Caco-2 (cell line): ENCODE measurements around the gene BCL3. TPM values are rescaled to one million over a fixed set of nuclear protein-coding genes. Genes with fewer than 3 reads are reported as not detected.
"Not testable (repeated sequence)": the region's sequence is repeated elsewhere in the genome, so short reads cannot be mapped to it uniquely, and the experiment has no call there.

Experiments
- BruUV-seq: library from RNA; stranded (reverse); fragments of 400-500 nt; replicated peaks from 2 replicates; lab custom pipeline; 2021; lab: Mats Ljungman, UMichigan
- CTCF ChIA-PET: fragments of 300-600 bp; sonication (Branson Sonifier 250); formaldehyde crosslinking; loops from one replicate; lab custom pipeline; 2022; ENCODE audit warnings: antibody characterized with exemption; lab: Charles Lee
- POLR2A ChIA-PET: fragments of 300-600 bp; sonication (Branson Sonifier 250); formaldehyde crosslinking; loops from one replicate; lab custom pipeline; 2022; ENCODE audit warnings: antibody characterized with exemption; lab: Charles Lee
- DNase-seq, 2 experiments: peaks; one replicate each; pipeline versions ENCODE4 v3.0.0 to v3.0.0-alpha.2; 2020 to 2022
- H3K27me3 ChIP-seq: replicated peaks from 2 replicates; pipeline ENCODE4 v1.6.0; 2011; ENCODE audit warnings: low read length; ENCODE audit not compliant: control insufficient read depth, insufficient read depth
- H3K36me3 ChIP-seq: 2 replicates; pipeline ENCODE4 v1.5.1; 2011; ENCODE audit warnings: low read length; ENCODE audit not compliant: control insufficient read depth, insufficient read depth
- H3K4me1 ChIP-seq: fragments of 250-450 bp; sonication (Bioruptor Pico); 2 replicates; pipeline ENCODE4 v1.5.1; 2020; ENCODE audit warnings: mild to moderate bottlenecking
- H3K4me3 ChIP-seq: 2 replicates; pipeline ENCODE4 v1.5.1; 2011; ENCODE audit warnings: low read depth, mild to moderate bottlenecking, control low read depth, low read length
- H3K9me3 ChIP-seq: fragments of 250-450 bp; sonication (Bioruptor Pico); 2 replicates; pipeline ENCODE4 v1.5.1; 2020; ENCODE audit warnings: mild to moderate bottlenecking, moderate library complexity
- H3K27ac Mint-ChIP-seq: one replicate; pipeline ENCODE4 v1.8.0; 2022; ENCODE audit warnings: mixed read lengths; ENCODE audit not compliant: unreplicated experiment
- H3K27me3 Mint-ChIP-seq: one replicate; pipeline ENCODE4 v1.8.0; 2022; ENCODE audit warnings: mixed read lengths; ENCODE audit not compliant: insufficient read depth, unreplicated experiment
- H3K36me3 Mint-ChIP-seq: one replicate; pipeline ENCODE4 v1.8.0; 2022; ENCODE audit warnings: mild to moderate bottlenecking, mixed read lengths; ENCODE audit not compliant: insufficient read depth, unreplicated experiment
- H3K4me1 Mint-ChIP-seq: one replicate; pipeline ENCODE4 v1.8.0; 2022; ENCODE audit warnings: low read depth, mixed read lengths; ENCODE audit not compliant: unreplicated experiment
- H3K4me3 Mint-ChIP-seq: one replicate; pipeline ENCODE4 v1.8.0; 2022; ENCODE audit warnings: mild to moderate bottlenecking, moderate library complexity, mixed read lengths; ENCODE audit not compliant: unreplicated experiment
- H3K9me3 Mint-ChIP-seq: one replicate; pipeline ENCODE4 v1.8.0; 2022; ENCODE audit warnings: mixed read lengths; ENCODE audit not compliant: unreplicated experiment
- CTCF ChIP-seq, 2 experiments: fragments of 200-600 bp in 1 of 2; IDR thresholded peaks; 1 replicate in 1 of 2; 2 replicates in 1 of 2; pipeline versions ENCODE4 v1.5.1 to v1.8.0; 2011 to 2022; ENCODE audit warnings: antibody characterized with exemption in 1 of 2, control low read depth in 1 of 2, inconsistent platforms in 1 of 2, low read depth in 1 of 2, low read length in 1 of 2, mild to moderate bottlenecking in 1 of 2, moderate library complexity in 1 of 2; ENCODE audit not compliant: insufficient read depth in 1 of 2, severe bottlenecking in 1 of 2, unreplicated experiment in 1 of 2
- intact Hi-C: fragments of 100-400 bp; cut with micrococcal nuclease; formaldehyde crosslinking; loops from one replicate; pipeline ENCODE4 v1.10.0; 2022; ENCODE audit not compliant: unreplicated experiment
- total RNA-seq: library from RNA; stranded (reverse); gene quantifications from 2 replicates; pipeline ENCODE4 v1.2.3, GENCODE V29; 2022

BCL3 gene
- total RNA-seq, 1 experiment from 2014 or later = 15.5 TPM

GRCh38 chr19:44779150-44779549 is 30.6 kb downstream of the BCL3 start:
- Mint-ChIP-seq H3K27me3 (no peaks in the 10 kb centered on the region), H3K4me1 (peaks cover 6% of the 10 kb centered on the region), H3K9me3 (no peaks in the 10 kb centered on the region), H3K36me3 (peaks cover 21% of the 10 kb centered on the region), H3K27ac (no peak overlapping the region), H3K4me3 (peak overlapping the region; percentile 59)
- Histone ChIP-seq H3K4me3 (no peak overlapping the region; the same call in 1 of the 2 replicates), H3K4me1 (peaks cover 15% of the 10 kb centered on the region), H3K9me3 (no peaks in the 10 kb centered on the region), H3K36me3 (peaks cover 1% of the 10 kb centered on the region; the same call in 1 of the 2 replicates), H3K27me3 (no peaks in the 10 kb centered on the region)
- ChIA-PET POLR2A (no interaction called here), CTCF (interaction anchor here (1.5 kb wide), 1 partner anchor 56 kb away, joined by 3 read pairs; no protein-coding TSS in a partner anchor)
- no peak for TF ChIP-seq CTCF (IDR thresholded peaks at IDR 0.05; ENCODE audit: insufficient read depth in 1 of 2, low read depth in 1 of 2, low read length in 1 of 2, severe bottlenecking in 1 of 2, unreplicated experiment in 1 of 2)
- intact Hi-C loops = no loop called here
- DNase-seq = no peak
- BruUV-seq = no TSS peak

GRCh38 chr19:44781694-44782093 is 33.2 kb downstream of the BCL3 start:
- Mint-ChIP-seq H3K4me1 (peaks cover 15% of the 10 kb centered on the region), H3K36me3 (peaks cover 40% of the 10 kb centered on the region)
- CTCF ChIA-PET = interaction anchor here (0.6 to 1.8 kb wide), 3 partner anchors 42 to 63 kb away, joined by 4 to 13 read pairs (median 6); no protein-coding TSS in a partner anchor
- H3K27ac Mint-ChIP-seq, H3K4me3 Mint-ChIP-seq, DNase-seq, H3K4me1 ChIP-seq, H3K36me3 ChIP-seq, BruUV-seq, POLR2A ChIA-PET, H3K9me3 ChIP-seq, H3K4me3 ChIP-seq, H3K27me3 Mint-ChIP-seq, H3K9me3 Mint-ChIP-seq, H3K27me3 ChIP-seq, intact Hi-C loops: not testable (repeated sequence)

DNA sequence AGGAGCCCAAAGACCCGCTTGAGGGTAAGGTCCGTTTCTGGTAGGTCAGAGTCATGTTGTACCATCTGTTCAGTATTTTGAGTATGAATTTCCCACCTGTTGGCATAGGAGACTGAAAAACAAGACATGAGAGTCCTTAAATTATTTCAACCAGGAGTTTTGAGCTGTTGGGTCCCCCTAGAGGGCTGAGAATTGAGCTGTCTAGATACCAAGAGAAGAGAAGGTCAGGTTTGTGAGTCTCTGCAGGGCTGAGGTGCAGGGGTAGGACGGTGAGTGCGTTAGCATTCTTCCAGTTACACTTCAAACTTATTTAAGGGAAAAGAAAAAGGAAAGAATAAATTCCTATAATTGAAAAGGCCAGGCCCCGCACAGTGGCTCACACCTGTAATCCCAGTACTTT is 34.2 kb downstream of the BCL3 start:
- H3K36me3 Mint-ChIP-seq = peaks cover 34% of the 10 kb centered on the region
- peaks cover 14% of the 10 kb centered on the region for H3K4me1 Mint-ChIP-seq
- POLR2A ChIA-PET = no interaction called here
- H3K27ac Mint-ChIP-seq = no peak overlapping the region
- H3K4me1 ChIP-seq = peaks cover 5% of the 10 kb centered on the region; the same call in 1 of the 2 replicates
- H3K4me3 ChIP-seq = no peak overlapping the region
- CTCF ChIA-PET = interaction anchor here (0.7 to 2.6 kb wide), 8 partner anchors 12 to 93 kb away, joined by 3 to 32 read pairs (median 6); partner anchors contain the start of genes BCAM and NECTIN2
- H3K27me3 Mint-ChIP-seq = no peaks in the 10 kb centered on the region
- TF ChIP-seq CTCF (IDR thresholded peaks at IDR 0.05; ENCODE audit: insufficient read depth in 1 of 2, low read depth in 1 of 2, low read length in 1 of 2, severe bottlenecking in 1 of 2, unreplicated experiment in 1 of 2) = no peak
- H3K27me3 ChIP-seq = no peaks in the 10 kb centered on the region
- H3K36me3 ChIP-seq = peaks cover 3% of the 10 kb centered on the region; the same call in 1 of the 2 replicates
- H3K9me3 Mint-ChIP-seq = no peaks in the 10 kb centered on the region
- no TSS peak for BruUV-seq
- DNase-seq = no peak
- intact Hi-C loops = no loop called here
- H3K4me3 Mint-ChIP-seq = no peak overlapping the region
- H3K9me3 ChIP-seq = no peaks in the 10 kb centered on the region
